Pulmonary artery endothelial cell (primary cell): Measurements from ENCODE around the gene KLHL1. TPM values are rescaled to one million over a fixed set of nuclear protein-coding genes. Genes with fewer than 3 reads are reported as not detected.

Experiments used
- DNase-seq: peaks from one replicate; pipeline ENCODE4 v3.0.0-alpha.2; 2011; ENCODE audit warnings: low read depth, low spot score
- total RNA-seq: library from RNA; depleted of rRNA; stranded (reverse); fragments of >200 nt; gene quantifications from 2 replicates; pipeline ENCODE4 v1.2.3, GENCODE V29; 2014

KLHL1 gene
- total RNA-seq, 1 donor from 2014 or later, result not detected

GRCh38 chr13:69879936-69880335, 228.3 kb downstream of the KLHL1 start:
- DNase-seq, result no peak

GRCh38 chr13:69872321-69873047, 235.8 kb downstream of the KLHL1 start:
- DNase-seq, result no peak

GRCh38 chr13:69866555-69866954, 241.7 kb downstream of the KLHL1 start:
- no peak for DNase-seq

GRCh38 chr13:69857183-69857821, 250.9 kb downstream of the KLHL1 start:
- no peak for DNase-seq

- no peak for DNase-seq
These were observed 251.9 kb downstream of the KLHL1 start for GRCh38 chr13:69856331-69856730.

GRCh38 chr13:69828527-69828926, 279.7 kb downstream of the KLHL1 start:
- DNase-seq, result no peak

- no peak for DNase-seq
These were observed 288.1 kb downstream of the KLHL1 start for GRCh38 chr13:69820180-69820579.

- DNase-seq, result no peak
These were observed 290.9 kb downstream of the KLHL1 start for GRCh38 chr13:69817333-69817869.

- DNase-seq, result no peak
These were observed 299.1 kb downstream of the KLHL1 start for GRCh38 chr13:69809152-69809551.

GRCh38 chr13:69796256-69796655, 312.0 kb downstream of the KLHL1 start:
- DNase-seq, result no peak

GRCh38 chr13:69793783-69794453, 314.3 kb downstream of the KLHL1 start:
- no peak for DNase-seq

- no peak for DNase-seq
These were observed 331.3 kb downstream of the KLHL1 start for GRCh38 chr13:69776937-69777336.

- DNase-seq, result no peak
These were observed 338.6 kb downstream of the KLHL1 start for GRCh38 chr13:69769608-69770007.

GRCh38 chr13:69761581-69761980, 346.7 kb downstream of the KLHL1 start:
- DNase-seq, result no peak

GRCh38 chr13:69755101-69755500, 353.2 kb downstream of the KLHL1 start:
- no peak for DNase-seq

GRCh38 chr13:69751259-69751658, 357.0 kb downstream of the KLHL1 start:
- no peak for DNase-seq

- DNase-seq, result no peak
These were observed 370.9 kb downstream of the KLHL1 start for GRCh38 chr13:69737129-69737935.

- no peak for DNase-seq
These were observed 386.6 kb downstream of the KLHL1 start for GRCh38 chr13:69721631-69722030.

- DNase-seq, result no peak
These were observed 387.8 kb downstream of the KLHL1 start for GRCh38 chr13:69720278-69720983.

- no peak for DNase-seq
These were observed 401.4 kb downstream of the KLHL1 start for GRCh38 chr13:69706807-69707206.

GRCh38 chr13:69704311-69704710, 403.9 kb downstream of the KLHL1 start:
- DNase-seq, result no peak
